ENCODE measurements around the gene ZWILCH. TPM values are rescaled to one million over a fixed set of nuclear protein-coding genes. Genes with fewer than 3 reads are reported as not detected.
A peak's percentile ranks its signal among the peaks of the same experiment; 100 is the strongest.

ZWILCH gene
- total RNA-seq, 1 donor from 2014 or later: 89.5 TPM

DNA sequence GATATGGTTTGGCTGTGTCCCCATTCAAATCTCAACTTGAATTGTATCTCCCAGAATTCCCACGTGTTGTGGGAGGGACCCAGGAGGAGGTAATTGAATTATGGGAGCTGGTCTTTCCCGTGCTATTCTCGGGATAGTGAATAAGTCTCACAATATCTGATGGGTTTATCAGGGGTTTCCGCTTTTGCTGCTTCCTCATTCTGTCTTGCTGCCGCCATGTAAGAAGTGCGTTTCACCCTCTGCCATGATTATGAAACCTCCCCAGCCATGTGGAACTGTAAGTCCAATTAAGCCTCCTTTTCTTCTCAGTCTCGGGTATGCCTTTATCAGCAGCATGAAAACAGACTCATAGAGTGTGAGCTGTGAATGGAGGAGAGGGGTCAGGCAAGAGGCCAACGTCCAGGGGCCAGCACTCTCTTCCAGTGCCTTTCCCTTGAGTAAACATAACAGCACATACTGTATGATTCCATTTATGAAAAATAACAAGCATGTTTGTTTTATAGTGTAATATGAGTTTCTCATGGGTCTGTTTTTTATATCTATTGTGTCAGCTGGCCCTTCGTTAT, 76.9 kb downstream of the ZWILCH start:
- no peak overlapping the region for H3K27ac ChIP-seq
- Mint-ChIP-seq H3K27ac (no peak overlapping the region), H3K27me3 (ENCODE audit: insufficient read depth, low read depth) (peaks cover 4% of the 10 kb centered on the region)

GRCh38 chr15:66586155-66586976, 81.2 kb downstream of the ZWILCH start:
- no peaks in the 10 kb centered on the region for H3K36me3 Mint-ChIP-seq
- Histone ChIP-seq H3K36me3 (no peaks in the 10 kb centered on the region), H3K79me2 (ENCODE audit: low read depth) (no peaks in the 10 kb centered on the region), H3F3A (ENCODE audit: low read depth) (no peaks in the 10 kb centered on the region), H3K9me3 (ENCODE audit: low read depth) (no peaks in the 10 kb centered on the region), H4K20me1 (ENCODE audit: low read depth) (no peaks in the 10 kb centered on the region), H3K27me3 (no peaks in the 10 kb centered on the region), H2AFZ (replicated peaks) (peak overlapping the region; percentile 94), H3K27ac (no peak overlapping the region), H3K4me3 (no peak overlapping the region), H3K4me1 (no peaks in the 10 kb centered on the region), H3K4me2 (no peak overlapping the region), H3K9ac (no peak overlapping the region)
- H3K9me3 Mint-ChIP-seq: no peaks in the 10 kb centered on the region
- H3K27me3 Mint-ChIP-seq (ENCODE audit: insufficient read depth, low read depth): peaks cover 5% of the 10 kb centered on the region
- TF ChIP-seq, protein P1, sequence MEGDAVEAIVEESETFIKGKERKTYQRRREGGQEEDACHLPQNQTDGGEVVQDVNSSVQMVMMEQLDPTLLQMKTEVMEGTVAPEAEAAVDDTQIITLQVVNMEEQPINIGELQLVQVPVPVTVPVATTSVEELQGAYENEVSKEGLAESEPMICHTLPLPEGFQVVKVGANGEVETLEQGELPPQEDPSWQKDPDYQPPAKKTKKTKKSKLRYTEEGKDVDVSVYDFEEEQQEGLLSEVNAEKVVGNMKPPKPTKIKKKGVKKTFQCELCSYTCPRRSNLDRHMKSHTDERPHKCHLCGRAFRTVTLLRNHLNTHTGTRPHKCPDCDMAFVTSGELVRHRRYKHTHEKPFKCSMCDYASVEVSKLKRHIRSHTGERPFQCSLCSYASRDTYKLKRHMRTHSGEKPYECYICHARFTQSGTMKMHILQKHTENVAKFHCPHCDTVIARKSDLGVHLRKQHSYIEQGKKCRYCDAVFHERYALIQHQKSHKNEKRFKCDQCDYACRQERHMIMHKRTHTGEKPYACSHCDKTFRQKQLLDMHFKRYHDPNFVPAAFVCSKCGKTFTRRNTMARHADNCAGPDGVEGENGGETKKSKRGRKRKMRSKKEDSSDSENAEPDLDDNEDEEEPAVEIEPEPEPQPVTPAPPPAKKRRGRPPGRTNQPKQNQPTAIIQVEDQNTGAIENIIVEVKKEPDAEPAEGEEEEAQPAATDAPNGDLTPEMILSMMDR (IDR thresholded peaks at IDR 0.05): no peak
- no peak for TF ChIP-seq EZH2 (IDR thresholded peaks at IDR 0.05)
- no peak for TF ChIP-seq EZH2phosphoT487 (IDR thresholded peaks at IDR 0.05)
- peaks cover 16% of the 10 kb centered on the region for H3K4me1 Mint-ChIP-seq
- no peak for DNase-seq (ENCODE audit: low spot score)
- H3K4me3 Mint-ChIP-seq: no peak overlapping the region
- peak overlapping the region; percentile 54 for H3K27ac Mint-ChIP-seq

More for the DNA sequence above, 76.9 kb downstream of the ZWILCH start:
- Mint-ChIP-seq H3K36me3 (no peaks in the 10 kb centered on the region), H3K4me3 (no peak overlapping the region), H3K9me3 (no peaks in the 10 kb centered on the region), H3K4me1 (peaks cover 14% of the 10 kb centered on the region)
- Histone ChIP-seq H4K20me1 (ENCODE audit: low read depth) (no peaks in the 10 kb centered on the region), H3K9ac (no peak overlapping the region), H3K4me1 (no peaks in the 10 kb centered on the region), H3K4me2 (no peak overlapping the region), H2AFZ (replicated peaks) (no peak overlapping the region), H3K79me2 (ENCODE audit: low read depth) (no peaks in the 10 kb centered on the region), H3K27me3 (no peaks in the 10 kb centered on the region), H3K9me3 (ENCODE audit: low read depth) (no peaks in the 10 kb centered on the region), H3K36me3 (no peaks in the 10 kb centered on the region), H3K4me3 (no peak overlapping the region), H3F3A (ENCODE audit: low read depth) (no peaks in the 10 kb centered on the region)
- TF ChIP-seq, protein P1 (IDR thresholded peaks at IDR 0.05): no peak
- TF ChIP-seq EZH2phosphoT487 (IDR thresholded peaks at IDR 0.05): no peak
- TF ChIP-seq EZH2 (IDR thresholded peaks at IDR 0.05): no peak
- DNase-seq (ENCODE audit: low spot score): no peak

DNA sequence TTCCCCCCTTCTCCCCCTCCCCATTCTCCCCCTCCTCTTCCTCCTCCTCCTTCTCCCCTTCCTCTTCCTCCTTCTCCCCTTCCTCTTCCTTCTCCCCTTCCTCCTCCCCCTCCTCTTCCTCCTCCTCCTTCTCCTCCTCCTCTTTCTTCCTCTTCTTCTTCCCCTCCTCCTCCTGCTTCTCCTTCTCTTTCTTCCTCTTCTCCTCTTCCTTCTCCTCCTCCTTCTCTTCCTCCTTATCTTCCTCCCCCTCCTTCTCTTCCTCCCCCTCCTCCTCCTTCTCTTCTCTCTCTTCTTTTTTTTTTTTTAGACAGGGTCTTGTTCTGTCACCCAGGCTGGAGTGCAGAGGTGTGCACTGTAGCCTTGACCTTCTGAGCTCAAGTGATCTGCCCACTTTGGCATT, 81.9 kb downstream of the ZWILCH start:
- H3K4me2 ChIP-seq: no peak overlapping the region

More for the DNA sequence above, 81.9 kb downstream of the ZWILCH start:
- H2AFZ ChIP-seq (replicated peaks): no peak overlapping the region
- no peaks in the 10 kb centered on the region for H3F3A ChIP-seq (ENCODE audit: low read depth)
- no peaks in the 10 kb centered on the region for H3K36me3 ChIP-seq
- H4K20me1 ChIP-seq (ENCODE audit: low read depth): no peaks in the 10 kb centered on the region
- no peaks in the 10 kb centered on the region for H3K79me2 ChIP-seq (ENCODE audit: low read depth)
- no peak overlapping the region for H3K27ac Mint-ChIP-seq
- no peaks in the 10 kb centered on the region for H3K4me1 ChIP-seq
- no peak overlapping the region for H3K4me3 Mint-ChIP-seq
- H3K9ac ChIP-seq: no peak overlapping the region
- no peaks in the 10 kb centered on the region for H3K9me3 Mint-ChIP-seq
- TF ChIP-seq, protein P1 (IDR thresholded peaks at IDR 0.05): no peak
- no peak for TF ChIP-seq EZH2phosphoT487 (IDR thresholded peaks at IDR 0.05)
- TF ChIP-seq EZH2 (IDR thresholded peaks at IDR 0.05): no peak
- no peak overlapping the region for H3K27ac ChIP-seq
- H3K4me1 Mint-ChIP-seq: peaks cover 15% of the 10 kb centered on the region
- no peak for DNase-seq (ENCODE audit: low spot score)
- peaks cover 7% of the 10 kb centered on the region for H3K27me3 Mint-ChIP-seq (ENCODE audit: insufficient read depth, low read depth)
- H3K27me3 ChIP-seq: no peaks in the 10 kb centered on the region
- no peak overlapping the region for H3K4me3 ChIP-seq
- no peaks in the 10 kb centered on the region for H3K36me3 Mint-ChIP-seq
- H3K9me3 ChIP-seq (ENCODE audit: low read depth): no peaks in the 10 kb centered on the region
